GM21737 (cell line): ENCODE results near the gene TRIM2.

ENCODE experiments used
- ATAC-seq: cut with Tn5 transposase; IDR thresholded peaks from one replicate; pipeline ENCODE4 v1.9.1; 2021; ENCODE audit warnings: mild to moderate bottlenecking, moderate library complexity; ENCODE audit not compliant: unreplicated experiment

Gene TRIM2

GRCh38 chr4:153366486-153366885 lies 162.2 kb downstream of the TRIM2 start:
- ATAC-seq, result no peak

DNA sequence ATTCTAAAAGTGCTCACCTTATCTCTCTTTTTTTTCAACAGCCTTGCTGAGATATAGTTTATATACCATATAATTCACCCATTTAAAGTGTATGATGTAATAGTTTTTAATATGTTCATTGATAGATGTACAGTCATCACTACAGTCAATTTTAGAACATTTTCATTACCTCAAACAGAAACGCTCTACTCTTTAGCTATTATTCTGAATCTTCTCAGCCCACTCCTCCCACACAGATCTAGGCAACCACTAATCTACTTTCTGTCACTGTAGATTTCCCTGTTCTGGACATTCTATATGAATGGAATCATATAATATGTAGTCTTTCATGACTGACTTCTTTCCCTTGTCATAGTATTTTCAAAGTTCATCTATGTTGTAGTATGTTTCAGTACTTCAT lies 162.8 kb downstream of the TRIM2 start:
- no peak for ATAC-seq

GRCh38 chr4:153369021-153369420 lies 164.8 kb downstream of the TRIM2 start:
- no peak for ATAC-seq

DNA sequence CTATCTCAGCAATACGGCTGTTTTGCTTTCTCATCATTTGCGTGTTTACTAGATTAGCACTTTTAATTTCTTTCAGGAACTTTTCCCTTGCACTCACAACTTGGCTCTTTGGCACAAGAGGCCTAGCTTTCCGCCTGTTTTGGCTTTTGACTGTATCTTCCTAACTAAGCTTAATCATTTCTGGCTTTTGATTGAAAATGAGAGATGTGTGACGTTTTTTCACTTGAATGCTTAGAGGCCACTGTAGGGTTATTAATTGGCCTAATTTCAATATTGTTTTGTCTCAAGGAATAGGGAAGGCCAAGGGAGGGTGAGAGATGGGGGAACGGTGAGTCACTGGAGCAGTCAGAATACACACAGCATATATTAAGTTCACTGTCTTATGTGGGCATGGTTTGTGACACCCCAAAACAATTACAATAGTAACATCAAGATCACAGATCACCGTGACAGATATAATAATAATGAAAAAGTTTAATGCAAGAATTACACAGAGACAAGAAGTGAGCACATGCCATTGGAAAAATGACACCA lies 167.5 kb downstream of the TRIM2 start:
- ATAC-seq, result no peak

DNA sequence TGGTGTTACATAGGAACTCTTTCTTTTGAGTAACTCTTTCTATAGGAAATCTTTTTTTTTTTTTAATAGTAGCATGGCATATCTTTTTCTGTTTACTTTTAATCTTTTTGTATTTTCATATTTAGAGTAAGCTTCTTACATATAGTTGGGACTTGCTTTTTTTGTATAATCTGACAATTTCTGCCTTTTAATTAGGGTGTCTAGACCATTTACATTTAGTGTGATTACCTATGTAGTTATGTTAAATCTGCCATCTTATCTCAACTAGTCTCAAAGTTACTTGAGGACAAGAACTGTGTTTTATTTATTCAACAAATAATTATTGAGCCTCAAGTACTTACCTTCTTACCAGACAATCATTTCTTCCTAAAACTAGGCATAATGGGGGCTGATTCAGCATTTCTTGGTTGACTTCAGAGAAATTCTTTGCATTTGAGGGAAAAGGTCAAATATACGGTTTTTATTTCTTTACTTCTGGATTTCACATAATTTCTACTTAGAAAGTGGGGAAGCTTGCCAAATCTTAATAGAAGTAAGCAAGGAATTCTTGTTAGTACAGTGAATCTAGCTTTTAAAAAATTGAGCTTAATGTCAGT lies 168.8 kb downstream of the TRIM2 start:
- ATAC-seq, result no peak

GRCh38 chr4:153374442-153374841 lies 170.2 kb downstream of the TRIM2 start:
- no peak for ATAC-seq

DNA sequence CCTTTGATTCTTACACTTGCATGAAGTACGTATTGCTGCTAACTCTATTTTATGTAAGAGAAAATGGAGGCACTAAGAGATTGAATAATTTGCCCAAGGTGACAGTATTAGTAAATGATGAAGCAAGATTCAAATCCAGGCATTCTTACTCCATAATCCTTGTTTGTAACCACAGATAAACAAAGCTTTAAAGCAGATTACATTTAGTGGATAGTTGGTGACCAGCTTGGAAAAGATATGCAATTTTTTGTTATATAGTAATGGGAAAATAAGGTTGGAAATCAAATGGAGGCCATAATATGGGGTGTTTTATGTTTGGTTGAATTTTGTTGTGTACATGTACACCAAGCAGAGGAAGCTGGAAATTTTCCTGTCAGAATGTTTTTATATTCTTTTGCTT lies 171.1 kb downstream of the TRIM2 start:
- no peak for ATAC-seq

- ATAC-seq, result no peak
Measured at GRCh38 chr4:153383131-153383530, 178.9 kb downstream of the TRIM2 start.

DNA sequence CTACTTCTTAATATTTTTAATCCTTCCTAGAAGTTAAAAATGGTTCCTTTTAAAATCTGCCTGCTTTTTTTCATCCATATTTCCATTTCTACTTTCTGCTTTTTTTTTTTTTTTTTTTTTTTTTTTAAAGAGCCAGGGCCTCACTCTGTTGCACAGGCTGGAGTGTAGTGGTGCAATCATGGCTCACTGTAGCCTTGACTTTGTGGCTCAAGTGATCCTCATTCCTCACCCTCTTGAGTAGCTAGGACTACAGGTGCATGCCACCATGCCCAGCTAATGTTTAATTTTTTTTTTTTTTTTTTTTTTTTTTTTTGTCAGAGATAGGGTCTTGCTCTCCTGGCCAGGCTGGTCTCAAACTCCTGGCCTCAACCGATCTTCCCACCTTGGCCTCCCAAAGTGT lies 179.9 kb downstream of the TRIM2 start:
- no peak for ATAC-seq

GRCh38 chr4:153385784-153386183 lies 181.5 kb downstream of the TRIM2 start:
- no peak for ATAC-seq

DNA sequence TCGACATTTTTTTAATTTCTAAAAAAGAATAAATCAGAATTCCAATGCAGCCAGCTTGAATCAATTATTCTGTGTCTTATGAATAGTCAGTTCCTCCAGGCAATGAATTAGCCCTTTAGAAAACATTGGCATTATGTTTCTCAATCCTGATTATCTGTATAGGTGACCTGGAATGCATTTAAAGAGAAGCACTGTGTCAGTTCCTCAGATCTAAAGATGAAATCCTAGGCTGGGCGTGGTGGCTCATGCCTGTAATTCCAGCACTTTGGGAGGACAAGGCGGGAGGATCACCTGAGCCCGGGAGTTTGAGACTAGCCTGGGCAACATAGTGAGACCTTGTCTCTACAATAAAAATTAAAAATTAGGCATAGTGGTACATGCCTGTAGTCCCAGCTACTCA lies 183.7 kb downstream of the TRIM2 start:
- no peak for ATAC-seq
